GM19438 (cell line): Measurements from ENCODE around the gene MTCH1.
A peak's percentile ranks its signal among the peaks of the same experiment; 100 is the strongest.

Experiments used
- ATAC-seq: cut with Tn5 transposase; IDR thresholded peaks from one replicate; pipeline ENCODE4 v1.9.1; 2021; ENCODE audit warnings: low read depth; ENCODE audit not compliant: unreplicated experiment

MTCH1 gene

DNA sequence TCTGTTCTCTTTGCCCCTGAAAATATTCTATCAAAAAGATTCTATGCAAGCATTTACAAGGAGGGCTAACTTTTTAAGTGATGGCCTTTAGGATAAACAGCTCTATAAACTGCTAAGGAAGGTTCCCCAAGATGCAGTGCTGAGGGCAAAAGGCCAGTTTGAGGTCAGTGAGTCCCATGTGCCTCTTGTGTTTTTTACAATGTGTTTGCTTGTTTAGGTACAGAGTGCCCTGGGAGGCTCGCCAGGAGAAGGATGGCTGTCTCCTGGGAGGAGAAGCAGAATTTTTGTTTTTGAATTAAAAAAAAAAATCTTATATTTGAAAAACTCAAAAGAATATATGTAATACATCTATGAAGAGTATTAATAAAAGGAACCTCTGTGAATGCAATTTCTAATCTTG lies 12.8 kb downstream of the MTCH1 start:
- ATAC-seq: no peak

GRCh38 chr6:36971921-36972673 lies 13.9 kb downstream of the MTCH1 start:
- ATAC-seq: no peak

DNA sequence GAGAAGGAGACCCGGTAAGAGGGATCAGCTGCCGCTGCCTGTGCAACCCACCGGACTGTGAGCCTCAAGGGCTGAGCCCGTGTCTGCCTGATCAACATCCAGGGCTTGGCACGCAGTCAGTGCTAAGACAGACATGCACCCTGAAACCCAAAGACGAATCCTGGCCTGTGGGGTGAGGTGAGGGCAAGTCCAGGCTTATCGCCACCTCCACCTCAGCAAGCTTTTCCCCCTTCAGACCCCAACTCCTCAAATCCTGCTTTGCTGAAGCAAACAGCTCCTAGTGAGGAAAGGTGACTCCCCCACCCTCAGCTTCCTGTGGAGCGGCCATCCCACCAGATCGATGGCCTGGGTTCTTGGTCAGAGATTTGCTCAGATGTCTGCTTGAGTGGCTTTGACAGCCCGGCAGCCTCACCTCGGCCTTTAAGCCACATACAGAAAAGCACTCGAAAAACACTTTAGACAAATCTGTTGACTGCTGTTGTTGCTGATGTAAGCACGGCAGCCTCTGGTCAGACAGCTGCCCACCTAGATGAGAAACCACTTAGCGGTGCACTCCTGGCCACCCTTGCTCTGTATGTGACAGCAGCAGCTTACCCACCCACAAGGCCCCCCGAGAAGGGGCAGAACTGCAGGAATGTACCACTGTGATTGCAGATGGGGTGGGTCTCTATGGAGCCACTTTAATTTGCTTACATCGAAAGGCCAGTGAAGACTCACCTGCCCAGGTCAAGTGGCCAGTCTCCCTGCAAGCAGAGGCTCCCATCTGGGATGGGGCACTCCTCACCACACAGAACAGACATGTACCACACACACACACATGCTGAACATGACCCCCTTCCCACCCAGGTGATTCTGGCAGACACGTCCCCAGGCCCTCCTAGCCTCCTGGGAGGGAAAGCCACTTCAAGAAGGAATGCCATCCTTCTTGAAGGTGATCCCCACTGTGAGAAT lies 14.8 kb downstream of the MTCH1 start:
- ATAC-seq: no peak

DNA sequence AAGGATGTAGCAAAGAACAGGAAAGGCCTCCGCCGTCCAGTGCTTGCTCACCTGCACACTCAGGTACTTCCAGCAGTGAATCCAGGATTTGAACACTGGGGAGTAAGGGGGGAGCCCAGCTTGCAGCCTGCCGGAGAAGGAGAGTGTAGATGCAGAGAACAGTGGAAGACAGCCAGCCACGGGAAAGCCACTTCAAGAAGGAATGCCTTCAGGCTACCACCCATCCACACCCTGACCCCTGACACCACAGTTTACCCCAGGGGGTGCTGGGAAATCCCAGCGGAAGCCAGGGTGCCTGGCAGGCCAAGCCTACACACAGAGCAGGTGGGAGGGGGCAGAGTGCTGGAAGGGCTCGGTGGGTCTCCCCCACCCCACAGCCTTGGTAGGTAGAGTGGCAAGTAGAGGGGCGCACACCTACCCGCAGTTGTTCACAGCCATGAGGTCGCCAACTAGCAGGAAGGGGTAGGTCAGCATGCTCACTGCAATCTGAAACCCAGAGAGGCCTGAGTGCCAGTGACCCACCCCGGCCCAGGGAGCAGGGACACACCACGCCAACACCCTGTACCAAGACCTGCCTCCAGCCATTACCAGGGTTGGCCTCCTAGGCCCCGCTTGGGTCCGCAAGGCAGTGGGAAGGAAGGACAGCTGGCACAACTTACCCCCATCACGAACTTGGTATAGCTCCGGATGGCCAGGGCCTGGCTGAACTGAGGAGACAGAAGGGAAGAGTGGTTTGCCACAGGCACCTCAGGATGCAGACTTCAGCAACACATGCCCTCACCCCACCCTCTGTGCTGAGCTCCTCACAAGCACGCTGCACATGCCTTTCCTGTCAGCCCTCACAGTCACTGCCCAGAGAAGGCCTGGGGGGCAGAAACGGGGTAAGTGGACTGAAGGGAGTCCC lies 15.8 kb downstream of the MTCH1 start:
- ATAC-seq: no peak

- ATAC-seq: no peak
Observed at GRCh38 chr6:36969240-36969691, 16.7 kb downstream of the MTCH1 start.

DNA sequence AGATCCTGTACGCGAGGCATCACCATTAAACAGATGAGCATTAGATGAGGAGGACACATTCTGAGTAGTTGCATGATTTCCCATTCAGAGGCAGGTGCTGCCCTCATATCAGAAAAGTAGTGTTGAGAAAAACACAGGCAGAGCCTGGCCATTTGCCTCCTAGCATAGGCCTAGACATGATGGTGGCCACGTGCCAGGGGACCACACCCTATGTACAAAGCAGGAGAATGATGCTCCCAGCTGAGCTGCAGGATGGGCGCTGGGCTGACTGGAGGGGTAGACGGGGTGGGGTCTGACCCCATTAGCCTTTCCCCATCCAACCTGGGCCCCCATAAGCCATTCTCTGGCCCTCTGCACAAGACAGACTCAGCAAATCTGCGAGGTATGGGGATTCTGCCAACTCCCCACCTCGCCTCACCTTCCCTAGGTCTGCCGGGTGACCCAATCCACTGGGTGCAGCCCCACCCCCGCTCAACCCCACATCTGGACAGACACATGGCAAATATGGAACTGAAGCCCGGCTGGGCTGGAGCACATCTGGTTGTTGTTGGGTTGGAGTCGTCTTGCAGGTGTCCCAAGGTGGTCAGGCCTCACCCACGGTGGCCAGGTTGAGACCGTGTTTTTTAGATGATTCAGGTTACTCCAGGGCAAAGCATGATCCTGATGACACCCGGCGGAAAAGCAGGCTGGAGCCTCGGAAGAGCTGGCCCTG lies 17.6 kb downstream of the MTCH1 start:
- ATAC-seq: no peak

- ATAC-seq: no peak
Observed at GRCh38 chr6:36967757-36968156, 18.2 kb downstream of the MTCH1 start.

DNA sequence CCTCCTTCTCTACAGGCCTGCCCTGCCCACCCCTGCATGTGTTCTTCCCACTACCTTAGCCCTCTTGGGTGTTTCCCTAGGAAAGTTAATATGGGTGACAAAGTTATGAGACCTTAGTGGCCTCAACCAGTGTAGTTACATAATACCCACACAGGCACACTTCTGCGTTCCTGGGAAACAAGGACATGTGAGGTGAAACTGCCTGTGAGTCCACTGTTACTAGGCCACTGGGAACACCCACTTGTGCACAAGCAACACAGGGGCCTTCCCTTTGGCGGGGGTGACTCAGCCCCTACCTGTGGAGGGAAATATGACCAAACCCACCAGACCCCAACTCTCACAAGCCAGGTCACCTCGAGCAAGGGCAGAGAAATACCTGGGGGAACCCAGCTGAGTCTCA lies 18.7 kb downstream of the MTCH1 start:
- ATAC-seq: no peak

DNA sequence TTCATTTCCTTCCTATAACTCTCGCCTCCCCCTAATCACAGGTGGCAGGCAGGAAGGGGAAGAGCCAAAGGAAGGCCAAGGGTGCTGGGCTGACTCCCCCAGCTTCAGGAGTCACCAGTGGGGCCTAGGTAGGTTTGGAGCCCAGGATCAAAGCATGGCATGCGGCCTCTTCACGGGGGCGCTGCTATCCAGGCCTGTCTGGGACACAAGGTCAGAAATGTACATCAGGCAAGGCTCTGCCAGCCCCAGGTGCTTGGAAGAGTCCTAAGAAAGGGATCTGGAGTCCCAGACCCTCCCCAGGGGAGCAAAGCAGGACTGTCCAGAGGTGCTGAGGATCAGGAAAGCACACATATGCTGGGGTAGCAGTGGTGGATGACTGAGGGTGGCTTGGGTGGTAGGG lies 21.1 kb downstream of the MTCH1 start:
- ATAC-seq: no peak

- ATAC-seq: no peak
Observed at GRCh38 chr6:36964349-36964748, 21.6 kb downstream of the MTCH1 start.

GRCh38 chr6:36963451-36964290 lies 22.3 kb downstream of the MTCH1 start:
- no peak for ATAC-seq

- peak; percentile 63 for ATAC-seq
Observed at GRCh38 chr6:36962874-36963273, 23.1 kb downstream of the MTCH1 start.

- no peak for ATAC-seq
Observed at GRCh38 chr6:36961441-36962435, 24.3 kb downstream of the MTCH1 start.

DNA sequence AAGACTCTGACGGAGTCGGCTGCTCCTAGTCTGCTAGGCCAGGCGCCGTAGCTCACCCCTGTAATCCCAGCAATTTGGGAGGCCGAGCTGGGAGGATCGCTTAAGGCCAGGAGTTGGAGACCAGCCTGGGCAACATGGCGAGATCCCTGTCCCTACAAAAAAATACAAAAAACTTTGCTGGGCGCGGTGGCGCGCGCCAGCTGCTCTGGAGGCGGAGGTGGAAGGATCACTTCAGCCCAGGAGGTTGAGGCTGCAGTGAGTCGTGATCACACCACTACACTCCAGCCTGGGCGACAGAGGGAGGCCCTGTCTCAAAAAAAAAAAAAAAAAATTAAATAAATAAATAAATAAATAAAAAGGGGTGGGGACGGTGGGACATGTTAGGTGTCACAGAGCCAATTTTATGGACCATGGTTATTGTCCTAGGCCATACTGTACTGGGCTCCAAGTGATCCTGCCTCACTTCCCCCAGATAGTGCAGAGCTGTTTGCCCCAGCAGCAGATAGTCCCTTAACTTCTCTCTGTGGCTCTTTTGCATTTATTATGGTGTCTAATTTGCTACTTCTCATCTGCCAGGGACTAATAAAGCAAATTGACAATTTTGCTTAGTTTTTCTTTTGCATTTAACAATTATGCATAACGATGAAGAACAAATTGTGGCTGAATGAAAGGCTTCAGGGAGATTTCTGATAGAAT lies 26.3 kb downstream of the MTCH1 start:
- no peak for ATAC-seq

DNA sequence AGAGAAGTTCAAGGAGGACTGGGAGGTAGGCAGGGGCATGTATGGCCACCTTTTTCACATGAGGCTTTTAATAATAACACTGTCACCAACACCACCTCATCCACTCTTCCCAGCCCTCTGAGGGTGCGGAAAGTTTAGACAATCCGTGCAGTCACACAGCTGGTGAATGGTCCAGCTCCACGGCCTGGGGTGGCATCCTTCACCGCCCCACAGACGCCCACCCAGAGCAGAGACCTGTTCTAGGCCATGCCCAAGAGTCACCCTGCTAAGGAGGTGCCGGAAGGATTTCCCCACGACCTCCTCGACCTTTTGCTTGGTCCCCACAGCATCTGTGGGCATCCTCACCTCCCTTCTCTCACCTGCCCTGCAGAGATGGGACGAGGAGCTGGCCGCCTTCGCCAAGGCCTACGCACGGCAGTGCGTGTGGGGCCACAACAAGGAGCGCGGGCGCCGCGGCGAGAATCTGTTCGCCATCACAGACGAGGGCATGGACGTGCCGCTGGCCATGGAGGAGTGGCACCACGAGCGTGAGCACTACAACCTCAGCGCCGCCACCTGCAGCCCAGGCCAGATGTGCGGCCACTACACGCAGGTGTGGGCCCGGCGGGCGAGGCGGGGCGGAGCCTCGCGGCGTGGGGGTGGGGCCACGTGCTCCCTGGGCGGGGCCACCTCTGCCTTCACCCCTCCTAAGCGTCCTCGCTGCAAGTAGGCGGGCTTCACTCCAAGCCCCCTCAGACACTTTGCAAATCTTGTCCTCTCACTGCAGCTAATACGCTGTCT lies 27.0 kb downstream of the MTCH1 start:
- ATAC-seq: no peak

DNA sequence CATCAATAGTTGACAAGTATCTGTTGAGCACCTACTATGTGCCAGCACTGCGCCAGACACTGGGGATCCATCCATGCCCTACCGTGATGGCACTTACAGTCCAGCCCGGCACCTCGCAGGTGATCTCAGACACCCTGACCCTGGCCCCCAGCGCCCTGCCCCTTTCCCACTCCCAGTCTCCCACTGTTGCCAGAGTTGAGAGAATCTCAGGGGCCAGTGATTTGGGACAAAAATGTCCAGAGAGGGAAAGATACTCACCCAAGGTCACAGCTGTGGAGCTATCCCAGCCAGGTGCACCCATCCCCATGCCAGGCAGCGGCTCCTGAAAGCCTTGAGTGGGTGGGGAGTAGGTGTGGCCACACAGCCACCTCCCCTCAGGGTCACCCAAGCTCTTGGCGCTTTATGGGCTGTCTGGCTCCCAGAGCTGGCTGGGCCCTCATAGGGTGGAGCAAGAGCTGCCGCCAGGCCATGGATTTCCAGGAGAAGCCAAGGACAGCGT lies 28.2 kb downstream of the MTCH1 start:
- ATAC-seq: no peak
